ENCODE measurements around the gene SPC25.

The SPC25 gene

DNA sequence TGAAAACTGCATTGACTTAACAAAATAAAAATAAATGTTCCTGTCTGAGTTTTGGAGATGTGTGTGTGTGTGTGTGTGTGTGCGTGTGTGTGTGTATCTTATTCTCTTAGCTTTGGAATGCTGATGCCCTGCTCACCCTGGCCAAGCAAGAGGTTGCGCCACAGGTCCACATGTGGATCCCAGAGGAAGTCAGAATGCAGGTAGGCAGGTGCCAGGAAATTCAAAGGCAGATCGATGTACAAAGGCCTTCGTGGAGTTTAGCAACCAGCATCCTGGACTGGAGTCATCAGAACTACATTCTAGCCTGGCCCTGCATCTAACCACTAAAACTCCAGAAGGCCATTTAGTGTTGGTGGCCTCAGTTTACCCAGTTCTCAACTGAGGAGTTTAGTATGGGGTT is 23.3 kb upstream of the SPC25 start:
- TF ChIP-seq, protein P1, sequence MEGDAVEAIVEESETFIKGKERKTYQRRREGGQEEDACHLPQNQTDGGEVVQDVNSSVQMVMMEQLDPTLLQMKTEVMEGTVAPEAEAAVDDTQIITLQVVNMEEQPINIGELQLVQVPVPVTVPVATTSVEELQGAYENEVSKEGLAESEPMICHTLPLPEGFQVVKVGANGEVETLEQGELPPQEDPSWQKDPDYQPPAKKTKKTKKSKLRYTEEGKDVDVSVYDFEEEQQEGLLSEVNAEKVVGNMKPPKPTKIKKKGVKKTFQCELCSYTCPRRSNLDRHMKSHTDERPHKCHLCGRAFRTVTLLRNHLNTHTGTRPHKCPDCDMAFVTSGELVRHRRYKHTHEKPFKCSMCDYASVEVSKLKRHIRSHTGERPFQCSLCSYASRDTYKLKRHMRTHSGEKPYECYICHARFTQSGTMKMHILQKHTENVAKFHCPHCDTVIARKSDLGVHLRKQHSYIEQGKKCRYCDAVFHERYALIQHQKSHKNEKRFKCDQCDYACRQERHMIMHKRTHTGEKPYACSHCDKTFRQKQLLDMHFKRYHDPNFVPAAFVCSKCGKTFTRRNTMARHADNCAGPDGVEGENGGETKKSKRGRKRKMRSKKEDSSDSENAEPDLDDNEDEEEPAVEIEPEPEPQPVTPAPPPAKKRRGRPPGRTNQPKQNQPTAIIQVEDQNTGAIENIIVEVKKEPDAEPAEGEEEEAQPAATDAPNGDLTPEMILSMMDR (IDR thresholded peaks at IDR 0.05; ENCODE audit: control insufficient read depth, extremely low read depth, insufficient read depth) = no peak
- no peak overlapping the region for H3K4me3 ChIP-seq (ENCODE audit: low read depth, low read length)

DNA sequence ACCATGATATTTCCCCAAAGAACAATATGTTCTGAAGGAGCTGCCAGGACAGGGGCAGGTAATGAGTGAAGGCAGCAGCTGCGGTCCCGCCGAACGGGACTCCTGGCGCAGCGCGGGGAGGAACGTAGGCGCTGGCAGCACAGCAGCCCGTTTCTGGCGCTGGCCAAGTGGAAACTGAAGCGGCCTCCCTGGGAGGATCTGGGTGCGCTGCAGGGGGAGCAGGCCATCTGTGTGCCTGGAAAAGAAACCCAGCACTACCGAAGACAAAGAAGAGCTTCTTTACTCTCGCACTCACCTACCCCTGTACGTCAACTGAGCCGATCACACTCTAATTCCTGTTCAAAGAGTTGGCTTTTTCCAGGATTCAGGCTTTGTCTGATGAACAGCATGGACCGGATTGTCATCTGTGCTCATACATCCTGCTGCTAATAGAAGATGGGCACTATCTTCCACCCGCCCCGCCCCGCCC is 22.7 kb upstream of the SPC25 start:
- TF ChIP-seq, protein P1 (IDR thresholded peaks at IDR 0.05; ENCODE audit: control insufficient read depth, extremely low read depth, insufficient read depth) = no peak
- DNase-seq (ENCODE audit: low read depth) = no peak
- H3K4me3 ChIP-seq (ENCODE audit: low read depth, low read length) = no peak overlapping the region

More for the DNA sequence above, 23.3 kb upstream of the SPC25 start:
- no peak for DNase-seq (ENCODE audit: low read depth)

DNA sequence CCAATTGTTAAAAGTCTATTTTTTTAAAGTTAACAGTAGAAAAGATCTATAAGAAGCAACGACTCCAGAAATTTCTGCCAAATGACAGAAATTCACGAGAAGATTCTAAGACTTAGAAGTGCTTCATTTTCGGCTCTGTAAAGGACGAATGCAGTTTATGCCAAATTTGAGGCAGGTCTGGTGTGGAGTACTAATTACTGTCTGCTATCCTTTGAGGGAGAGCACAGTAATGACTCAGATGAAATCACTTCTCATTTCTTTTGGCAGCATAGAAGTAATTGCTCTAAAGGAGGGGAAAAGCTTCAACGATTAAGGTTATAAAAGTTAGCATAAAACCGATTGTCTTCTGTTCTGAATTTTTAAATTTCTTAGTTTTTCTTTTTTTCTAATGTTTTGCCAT is 22.2 kb upstream of the SPC25 start:
- TF ChIP-seq, protein P1 (IDR thresholded peaks at IDR 0.05; ENCODE audit: control insufficient read depth, extremely low read depth, insufficient read depth) = no peak
- no peak overlapping the region for H3K4me3 ChIP-seq (ENCODE audit: low read depth, low read length)
- no peak for DNase-seq (ENCODE audit: low read depth)

DNA sequence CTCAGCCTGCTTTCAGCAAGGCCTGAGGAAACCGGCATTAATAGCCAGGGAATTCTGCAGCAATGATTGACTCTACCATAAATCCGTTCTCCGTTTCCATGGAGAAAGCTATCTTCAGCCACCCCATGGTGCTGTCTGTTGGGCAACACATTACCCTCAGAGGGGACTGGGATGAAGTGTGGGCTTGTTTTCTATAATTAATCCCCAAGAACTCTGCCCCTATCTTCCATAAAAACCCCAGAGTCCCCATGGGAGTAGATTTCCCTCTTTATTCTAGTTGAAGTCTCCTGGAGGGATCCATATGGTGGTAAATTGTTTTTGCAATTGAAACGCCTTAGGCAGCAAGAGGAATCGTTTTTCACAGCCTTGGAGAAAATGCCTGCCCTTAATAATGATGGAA is 20.1 kb upstream of the SPC25 start:
- no peak for DNase-seq (ENCODE audit: low read depth)
- H3K4me3 ChIP-seq (ENCODE audit: low read depth, low read length) = no peak overlapping the region
- TF ChIP-seq, protein P1 (IDR thresholded peaks at IDR 0.05; ENCODE audit: control insufficient read depth, extremely low read depth, insufficient read depth) = no peak

DNA sequence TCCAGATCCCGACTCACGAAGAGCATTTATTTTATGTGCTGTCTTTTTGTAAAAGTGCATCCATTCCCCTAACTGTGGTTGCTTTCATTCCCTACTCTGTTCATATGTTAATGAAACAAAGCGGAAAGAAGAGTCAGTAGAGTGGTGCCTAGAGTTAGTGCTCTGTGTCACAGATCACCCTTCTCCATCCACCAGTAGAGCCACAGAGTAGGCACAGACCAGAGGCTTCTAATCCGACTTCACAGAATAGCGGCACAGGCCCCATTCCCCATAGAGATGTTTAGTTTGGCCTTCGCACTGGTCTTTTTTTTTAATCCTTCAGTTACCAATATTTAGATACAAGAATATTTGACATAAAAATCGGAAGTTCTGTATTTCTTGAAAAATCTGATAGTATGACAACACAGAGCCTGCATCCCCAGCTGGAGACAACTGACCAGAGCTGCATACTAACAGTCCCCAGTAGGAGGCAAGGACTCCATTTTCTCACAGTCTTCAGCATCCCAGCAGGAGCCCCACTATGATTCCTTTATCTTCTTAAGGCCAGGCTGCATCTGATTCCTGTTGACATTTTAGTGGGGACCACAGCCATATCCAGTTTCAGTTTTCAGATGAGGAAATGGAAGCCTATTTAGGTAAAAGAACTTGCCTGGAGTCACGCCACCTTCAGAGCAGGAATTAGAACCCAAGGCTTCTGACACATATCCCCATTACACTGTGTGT is 17.9 kb upstream of the SPC25 start:
- TF ChIP-seq, protein P1 (IDR thresholded peaks at IDR 0.05; ENCODE audit: control insufficient read depth, extremely low read depth, insufficient read depth) = no peak
- H3K4me3 ChIP-seq (ENCODE audit: low read depth, low read length) = no peak overlapping the region
- DNase-seq (ENCODE audit: low read depth) = no peak

DNA sequence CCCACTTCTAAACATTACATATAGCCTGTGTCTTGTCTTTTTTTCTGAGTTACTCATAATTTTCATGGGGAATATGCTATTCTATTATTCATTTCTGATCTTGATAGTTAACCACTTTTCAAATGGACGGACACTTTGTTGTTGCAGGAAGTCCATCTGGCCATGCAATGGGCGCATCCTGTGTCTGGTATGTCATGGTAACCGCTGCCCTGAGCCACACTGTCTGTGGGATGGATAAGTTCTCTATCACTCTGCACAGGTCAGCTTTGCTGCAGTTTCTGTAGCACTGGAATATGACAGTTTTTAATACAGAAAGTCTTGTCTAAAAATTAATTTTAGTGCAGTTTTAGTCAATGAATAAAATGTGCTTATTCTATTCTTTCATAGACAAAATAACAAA is 14.1 kb upstream of the SPC25 start:
- no peak overlapping the region for H3K4me3 ChIP-seq (ENCODE audit: low read depth, low read length)
- DNase-seq (ENCODE audit: low read depth) = no peak
- TF ChIP-seq, protein P1 (IDR thresholded peaks at IDR 0.05; ENCODE audit: control insufficient read depth, extremely low read depth, insufficient read depth) = no peak

DNA sequence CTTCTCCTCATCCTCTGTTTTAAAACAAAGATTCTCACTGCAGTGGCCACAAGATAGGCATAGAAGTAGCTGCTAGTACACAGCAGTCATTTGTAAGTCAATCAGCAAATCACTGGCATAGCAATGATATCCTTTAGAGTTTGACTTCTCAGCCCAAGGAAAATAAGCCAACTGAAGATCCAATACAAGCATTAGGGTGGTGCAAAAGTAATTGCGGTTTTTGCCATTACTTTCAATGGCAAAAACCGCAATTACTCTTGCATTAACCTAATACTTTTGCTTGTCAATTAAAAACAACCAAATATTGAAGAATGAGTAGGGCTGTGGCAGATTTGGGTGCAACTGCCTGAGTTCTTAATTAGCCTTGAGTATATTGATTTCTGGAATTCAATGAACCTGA is 13.7 kb upstream of the SPC25 start:
- TF ChIP-seq, protein P1 (IDR thresholded peaks at IDR 0.05; ENCODE audit: control insufficient read depth, extremely low read depth, insufficient read depth) = no peak
- DNase-seq (ENCODE audit: low read depth) = no peak
- no peak overlapping the region for H3K4me3 ChIP-seq (ENCODE audit: low read depth, low read length)

Measured in LNCaP clone FGC (cell line).